Ascending aorta (tissue), 2 donors: ENCODE data around the gene TMEM200B. TPM values are rescaled to one million over a fixed set of nuclear protein-coding genes. Genes with fewer than 3 reads are reported as not detected.

Experiments used
- DNase-seq, 2 donors: peaks; one replicate each; pipeline ENCODE4 v3.0.0-alpha.2; 2019; ENCODE audit warnings: low spot score in 2 of 2
- H3K27ac ChIP-seq, 2 donors: fragments of 200-600 bp; sonication (generic); one replicate each; pipeline ENCODE4 v1.5.1; 2016 to 2017; ENCODE audit warnings: mild to moderate bottlenecking in 1 of 2
- H3K27me3 ChIP-seq: fragments of 200-600 bp; sonication (generic); one replicate; pipeline ENCODE4 v1.5.1; 2017
- H3K36me3 ChIP-seq, 2 donors: fragments of 200-600 bp; sonication (generic); one replicate each; pipeline ENCODE4 v1.5.1; 2016
- H3K4me1 ChIP-seq, 2 donors: fragments of 200-600 bp; sonication (generic); one replicate each; pipeline ENCODE4 v1.5.1; 2016 to 2017; ENCODE audit warnings: mild to moderate bottlenecking in 1 of 2
- H3K4me3 ChIP-seq, 2 donors: fragments of 200-600 bp; sonication (generic); one replicate each; pipeline ENCODE4 v1.5.1; 2016 to 2017; ENCODE audit warnings: mild to moderate bottlenecking in 1 of 2
- H3K9me3 ChIP-seq, 2 donors: fragments of 200-600 bp; sonication (generic); one replicate each; pipeline ENCODE4 v1.5.1; 2016
- intact Hi-C: fragments of 100-400 bp; cut with DNase I; formaldehyde crosslinking; loops from one replicate; pipeline ENCODE4 v1.15.1; 2023
- total RNA-seq: library from RNA; depleted of rRNA; stranded (reverse); fragments of >200 nt; gene quantifications from one replicate; pipeline ENCODE4 v1.1.0, GENCODE V29; 2016
- TF ChIP-seq, protein P1 (sequence below), 3 experiments: fragments of 200-600 bp in 2 of 3; fragments of 450-650 bp in 1 of 3; sonication (generic) in 2 of 3; IDR thresholded peaks; one replicate each; pipeline ENCODE4 v1.5.1; 2016 to 2019; ENCODE audit warnings: antibody characterized with exemption in 3 of 3, mild to moderate bottlenecking in 1 of 3, moderate library complexity in 1 of 3

TMEM200B gene
- total RNA-seq, 1 donor from 2014 or later = 18.5 TPM

- intact Hi-C loops = no loop called here
- Histone ChIP-seq H3K4me1 (no peaks in the 10 kb centered on the region), H3K36me3 (peaks cover 0 to 3% of the 10 kb centered on the region in 2 donors), H3K27me3 (no peaks in the 10 kb centered on the region), H3K4me3 (no peak overlapping the region), H3K9me3 (no peaks in the 10 kb centered on the region), H3K27ac (no peak overlapping the region)
- DNase-seq = no peak
- TF ChIP-seq, protein P1, sequence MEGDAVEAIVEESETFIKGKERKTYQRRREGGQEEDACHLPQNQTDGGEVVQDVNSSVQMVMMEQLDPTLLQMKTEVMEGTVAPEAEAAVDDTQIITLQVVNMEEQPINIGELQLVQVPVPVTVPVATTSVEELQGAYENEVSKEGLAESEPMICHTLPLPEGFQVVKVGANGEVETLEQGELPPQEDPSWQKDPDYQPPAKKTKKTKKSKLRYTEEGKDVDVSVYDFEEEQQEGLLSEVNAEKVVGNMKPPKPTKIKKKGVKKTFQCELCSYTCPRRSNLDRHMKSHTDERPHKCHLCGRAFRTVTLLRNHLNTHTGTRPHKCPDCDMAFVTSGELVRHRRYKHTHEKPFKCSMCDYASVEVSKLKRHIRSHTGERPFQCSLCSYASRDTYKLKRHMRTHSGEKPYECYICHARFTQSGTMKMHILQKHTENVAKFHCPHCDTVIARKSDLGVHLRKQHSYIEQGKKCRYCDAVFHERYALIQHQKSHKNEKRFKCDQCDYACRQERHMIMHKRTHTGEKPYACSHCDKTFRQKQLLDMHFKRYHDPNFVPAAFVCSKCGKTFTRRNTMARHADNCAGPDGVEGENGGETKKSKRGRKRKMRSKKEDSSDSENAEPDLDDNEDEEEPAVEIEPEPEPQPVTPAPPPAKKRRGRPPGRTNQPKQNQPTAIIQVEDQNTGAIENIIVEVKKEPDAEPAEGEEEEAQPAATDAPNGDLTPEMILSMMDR (IDR thresholded peaks at IDR 0.05) = no peak
These were observed 46.5 kb downstream of the TMEM200B start for GRCh38 chr1:29077155-29077554.

Other genes starting within 250 kb of the TMEM200B start
- 47.6 TPM for gene EPB41, start 209.3 kb downstream of the TMEM200B start, total RNA-seq
- 49.1 TPM for gene SRSF4, start 58.0 kb upstream of the TMEM200B start, total RNA-seq
- gene MECR, start 107.0 kb upstream of the TMEM200B start, total RNA-seq = 1.2 TPM
- 32.7 TPM for gene PTPRU, start 112.6 kb upstream of the TMEM200B start, total RNA-seq